ENCODE measurements around the gene HSPA12A.

The HSPA12A gene

DNA sequence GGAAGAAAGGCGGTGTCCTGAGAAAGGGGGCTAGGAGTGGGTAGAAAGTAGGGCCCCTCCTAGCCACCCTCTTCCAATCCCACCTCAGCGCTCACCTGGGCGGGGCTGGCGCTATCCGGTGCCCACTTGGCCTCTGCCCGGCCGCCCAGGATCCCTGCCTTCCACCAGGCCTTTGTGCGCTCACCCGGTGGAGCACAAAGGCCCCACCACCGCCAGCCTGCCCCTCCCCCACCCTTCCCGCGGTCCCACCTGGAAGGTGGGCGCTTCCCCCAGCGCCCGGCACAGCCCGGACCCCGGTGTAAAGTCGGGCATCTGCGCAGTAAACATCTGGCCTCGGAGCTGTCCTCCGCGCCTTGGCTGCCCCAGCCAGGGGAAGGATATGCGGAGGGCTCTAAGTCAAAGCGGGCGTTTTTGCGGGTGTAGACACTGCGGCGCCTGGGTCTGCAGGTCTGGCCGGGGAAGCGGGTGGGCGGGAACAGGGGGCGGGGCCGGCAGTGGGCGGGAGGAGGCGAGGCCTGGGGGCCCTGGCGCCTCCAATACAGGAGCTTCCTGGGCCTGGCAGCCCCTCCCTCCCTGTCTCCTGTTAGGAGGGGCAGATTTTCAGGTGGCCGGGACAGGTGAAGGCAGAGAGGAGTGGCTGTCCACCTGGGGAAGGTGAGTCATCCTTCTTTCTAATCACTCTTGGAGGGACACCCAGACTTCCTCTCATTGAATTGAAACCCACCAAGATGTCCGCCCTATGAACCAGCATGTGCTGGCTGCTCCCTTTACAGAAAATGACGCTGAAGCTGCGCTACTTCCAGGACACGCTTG, 72.3 kb downstream of the HSPA12A start:
- in situ Hi-C loops (cut with MboI; ENCODE audit: low sequenced_read_pairs), result no loop called here

DNA sequence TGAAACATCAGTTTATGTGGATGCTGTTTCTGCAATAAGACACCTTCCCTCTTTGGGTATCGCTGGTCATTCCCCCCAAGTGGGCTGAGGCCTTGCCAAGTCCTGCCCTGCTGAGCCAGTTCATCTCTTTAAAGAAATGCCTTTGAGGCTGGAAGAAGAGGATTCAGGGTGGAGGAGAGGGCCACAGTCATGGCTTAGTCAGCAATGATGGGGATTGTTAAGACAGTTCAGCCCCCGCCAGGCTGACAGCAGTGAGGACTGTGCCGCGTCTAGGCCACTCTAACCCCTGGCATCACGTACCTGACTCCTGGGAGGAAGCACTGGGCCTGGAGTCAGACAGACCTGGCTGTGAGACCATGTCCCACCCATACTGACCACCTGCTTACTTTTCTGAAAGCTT, 73.3 kb downstream of the HSPA12A start:
- in situ Hi-C loops (cut with MboI; ENCODE audit: low sequenced_read_pairs), result no loop called here

GRCh38 chr10:116668446-116668845, 73.9 kb downstream of the HSPA12A start:
- in situ Hi-C loops (cut with MboI; ENCODE audit: low sequenced_read_pairs), result no loop called here

DNA sequence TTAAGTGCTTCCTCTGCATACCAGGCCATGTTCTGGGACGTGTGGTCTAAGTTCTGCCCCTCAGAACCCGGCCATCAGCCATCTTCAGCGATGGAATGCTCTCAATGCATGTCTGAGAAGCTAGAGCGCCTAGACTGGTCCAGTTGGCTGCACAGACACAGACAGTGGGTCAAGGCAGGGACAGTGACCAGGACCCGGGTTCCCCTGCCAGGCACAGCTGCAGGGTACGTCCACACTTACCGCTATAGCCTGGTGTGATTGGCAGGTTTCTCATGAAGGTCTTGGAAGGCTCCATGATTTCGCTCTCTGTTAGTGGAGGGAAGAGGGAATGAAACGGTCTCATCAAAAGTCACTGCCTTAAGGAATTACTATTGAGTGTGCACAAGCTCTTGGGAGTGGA, 74.3 kb downstream of the HSPA12A start:
- in situ Hi-C loops (cut with MboI; ENCODE audit: low sequenced_read_pairs), result no loop called here

DNA sequence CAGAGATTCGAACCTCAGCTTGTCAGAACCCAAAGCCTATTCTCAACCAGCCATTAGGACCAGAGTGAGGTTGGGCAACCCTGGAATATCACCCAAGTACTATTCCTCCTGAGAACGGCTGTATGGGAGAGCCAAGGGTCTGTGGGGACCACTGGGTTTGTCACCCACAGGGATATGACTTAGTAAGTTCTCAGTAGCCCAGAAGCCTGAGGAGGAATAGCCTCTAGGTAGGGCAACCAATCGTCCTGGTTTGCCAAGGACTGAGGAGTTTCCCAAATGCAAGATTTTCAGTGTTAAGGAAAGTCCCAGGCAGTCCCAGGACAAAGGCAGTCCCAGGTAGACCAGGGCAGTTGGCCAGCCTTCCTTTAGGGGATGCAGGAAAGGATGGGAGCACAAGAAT, 74.9 kb downstream of the HSPA12A start:
- in situ Hi-C loops (cut with MboI; ENCODE audit: low sequenced_read_pairs), result no loop called here

DNA sequence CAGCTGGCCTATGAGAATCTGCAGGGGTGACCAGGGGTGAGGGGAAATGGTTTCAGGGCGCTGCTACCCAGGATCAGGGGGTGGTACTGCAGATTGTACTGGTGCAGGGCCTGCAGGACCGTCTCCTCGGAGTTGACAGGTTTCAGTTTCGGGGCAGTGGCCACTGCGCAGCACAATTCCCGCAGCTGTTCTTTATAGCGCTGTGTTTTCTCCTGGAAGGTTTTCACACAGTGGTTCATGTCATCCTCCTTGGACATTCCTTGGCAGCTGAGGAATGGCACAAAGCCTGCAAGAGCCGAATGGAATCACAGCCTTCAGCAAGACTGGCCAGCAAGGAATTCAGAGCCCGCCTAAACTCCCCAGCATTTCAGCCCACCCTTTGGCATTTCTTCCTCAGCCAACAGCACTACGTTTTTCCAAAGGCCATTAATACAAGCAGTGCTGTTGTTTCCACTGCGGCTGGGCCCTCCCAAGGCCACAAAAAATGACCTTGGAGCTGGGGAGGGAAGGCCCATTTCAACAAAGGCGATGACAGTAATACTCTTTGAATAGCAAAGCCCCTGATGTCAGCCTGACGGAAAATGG, 76.7 kb downstream of the HSPA12A start:
- in situ Hi-C loops (cut with MboI; ENCODE audit: low sequenced_read_pairs), result no loop called here

DNA sequence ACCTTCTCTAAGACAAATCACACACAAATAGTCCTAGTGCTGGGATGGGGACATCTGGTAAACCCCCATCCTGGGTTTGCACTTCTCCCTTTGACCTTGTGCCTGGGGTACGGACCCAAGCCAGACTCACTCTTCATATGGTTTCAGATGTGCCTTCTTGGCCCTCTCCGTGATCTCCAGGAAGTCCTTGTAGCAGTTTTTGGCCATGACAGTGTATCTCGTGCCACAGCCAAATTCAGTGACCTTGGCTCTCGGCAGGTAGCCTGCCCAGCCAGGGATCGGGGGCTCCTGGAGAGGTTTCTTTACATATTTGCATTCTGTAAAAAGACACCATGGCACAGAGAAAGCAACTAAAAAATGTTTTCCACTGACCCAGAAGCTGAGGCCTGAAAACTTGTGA, 77.7 kb downstream of the HSPA12A start:
- in situ Hi-C loops (cut with MboI; ENCODE audit: low sequenced_read_pairs), result no loop called here

GRCh38 chr10:116663342-116663741, 79.0 kb downstream of the HSPA12A start:
- in situ Hi-C loops (cut with MboI; ENCODE audit: low sequenced_read_pairs), result no loop called here

- in situ Hi-C loops (cut with MboI; ENCODE audit: low sequenced_read_pairs), result no loop called here
Observed at GRCh38 chr10:116660860-116661259, 81.5 kb downstream of the HSPA12A start.

GRCh38 chr10:116659049-116659670, 83.2 kb downstream of the HSPA12A start:
- in situ Hi-C loops (cut with MboI; ENCODE audit: low sequenced_read_pairs), result no loop called here

- in situ Hi-C loops (cut with MboI; ENCODE audit: low sequenced_read_pairs), result no loop called here
Observed at GRCh38 chr10:116657863-116658551, 84.4 kb downstream of the HSPA12A start.

DNA sequence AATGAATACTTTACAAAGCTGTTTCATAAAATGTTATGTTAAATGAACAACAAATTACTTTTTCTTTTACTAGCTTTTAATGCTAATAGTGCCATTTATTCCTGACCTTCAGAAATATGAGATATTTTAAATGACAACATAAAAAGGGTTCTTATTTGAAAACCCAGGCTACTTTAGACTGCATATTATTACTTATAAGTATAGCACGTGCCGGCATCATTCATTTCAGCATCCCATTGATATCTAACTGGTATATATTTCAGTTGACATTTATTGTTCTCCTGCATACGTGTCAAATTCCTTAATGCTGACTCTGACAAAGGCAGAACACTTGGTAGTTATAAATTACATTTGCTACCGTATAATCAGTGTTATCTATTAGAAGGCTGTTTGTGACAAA, 86.3 kb downstream of the HSPA12A start:
- in situ Hi-C loops (cut with MboI; ENCODE audit: low sequenced_read_pairs), result no loop called here

- in situ Hi-C loops (cut with MboI; ENCODE audit: low sequenced_read_pairs), result no loop called here
Observed at GRCh38 chr10:116655568-116655967, 86.8 kb downstream of the HSPA12A start.

GRCh38 chr10:116654816-116655215, 87.5 kb downstream of the HSPA12A start:
- in situ Hi-C loops (cut with MboI; ENCODE audit: low sequenced_read_pairs), result no loop called here

DNA sequence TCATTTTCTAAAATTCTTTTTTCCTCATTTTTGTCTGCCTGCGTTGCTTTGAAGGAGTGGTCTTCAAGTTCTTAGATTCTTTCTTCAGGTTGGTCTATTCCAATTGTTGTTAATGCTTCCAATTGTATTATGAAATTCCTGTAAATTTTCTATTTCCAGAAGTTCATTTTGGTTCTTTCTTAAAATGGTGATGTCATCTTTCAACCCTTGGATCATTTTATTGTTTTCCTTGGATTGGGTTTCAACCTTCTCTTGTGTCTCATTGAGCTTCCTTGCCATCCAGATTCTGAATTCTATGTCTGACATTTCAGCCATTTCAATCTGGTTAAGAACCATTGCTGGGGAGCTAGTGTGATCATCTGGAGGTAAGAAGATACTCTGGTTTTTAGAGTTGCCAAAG, 88.5 kb downstream of the HSPA12A start:
- in situ Hi-C loops (cut with MboI; ENCODE audit: low sequenced_read_pairs), result no loop called here

DNA sequence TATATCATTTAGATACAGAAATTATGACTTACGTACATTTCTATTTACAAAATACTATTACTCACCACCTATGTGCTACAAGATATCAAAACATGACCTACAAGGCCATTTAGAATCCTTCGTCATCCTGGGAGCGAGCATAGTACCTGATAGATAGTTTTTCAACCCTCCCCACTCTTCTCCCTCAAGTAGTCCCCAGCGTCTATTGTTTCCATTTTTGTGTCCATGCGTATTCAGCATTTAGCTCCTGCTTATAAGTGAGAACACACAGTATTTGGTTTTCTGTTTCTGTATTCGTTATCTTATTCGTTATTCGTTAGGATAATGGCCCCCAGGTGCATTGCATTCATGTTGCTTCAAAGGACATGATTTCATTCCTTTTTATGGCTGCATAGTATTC, 93.5 kb downstream of the HSPA12A start:
- in situ Hi-C loops (cut with MboI; ENCODE audit: low sequenced_read_pairs), result no loop called here

DNA sequence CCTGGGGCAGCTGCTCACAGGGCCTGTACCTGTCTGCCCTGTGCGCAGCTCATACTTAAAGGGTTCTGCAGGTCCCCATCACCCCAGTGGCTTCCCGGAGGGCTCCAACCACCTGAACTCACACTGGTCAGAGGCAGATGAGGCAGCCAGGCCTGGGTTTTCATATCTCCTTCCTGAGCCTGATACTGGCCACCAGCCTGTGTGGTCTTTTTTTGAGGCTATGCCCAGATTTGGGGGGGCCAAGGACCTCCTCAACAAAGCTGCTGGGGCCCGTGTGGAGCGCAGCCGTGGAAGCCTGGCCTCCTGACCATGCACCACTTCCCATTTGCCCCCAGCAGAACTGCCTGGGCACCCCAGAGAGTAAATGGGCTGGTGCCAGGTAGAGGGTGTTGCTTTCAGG, 95.9 kb downstream of the HSPA12A start:
- in situ Hi-C loops (cut with MboI; ENCODE audit: low sequenced_read_pairs), result no loop called here

- in situ Hi-C loops (cut with MboI; ENCODE audit: low sequenced_read_pairs), result no loop called here
Observed at GRCh38 chr10:116637830-116638229, 104.5 kb downstream of the HSPA12A start.

- in situ Hi-C loops (cut with MboI; ENCODE audit: low sequenced_read_pairs), result no loop called here
Observed at GRCh38 chr10:116636976-116637375, 105.4 kb downstream of the HSPA12A start.

DNA sequence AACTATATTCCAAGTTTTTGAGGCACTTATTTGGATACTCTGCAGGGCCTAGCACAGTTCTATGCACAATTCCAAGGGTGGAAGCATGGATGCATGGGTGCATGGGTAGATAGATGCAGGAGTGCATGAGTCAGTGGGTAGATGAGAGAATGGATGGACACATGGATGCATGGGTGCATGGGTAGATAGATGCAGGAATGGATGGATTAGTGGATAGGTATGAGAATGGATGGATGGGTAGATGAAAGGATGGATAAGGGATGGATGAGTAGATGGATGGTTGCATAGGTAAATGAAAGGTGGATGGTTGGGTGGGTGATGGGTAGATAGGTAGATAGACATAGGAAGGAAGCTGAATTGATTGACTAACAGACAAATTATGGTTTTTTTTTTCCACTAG, 106.0 kb downstream of the HSPA12A start:
- in situ Hi-C loops (cut with MboI; ENCODE audit: low sequenced_read_pairs), result no loop called here

DNA sequence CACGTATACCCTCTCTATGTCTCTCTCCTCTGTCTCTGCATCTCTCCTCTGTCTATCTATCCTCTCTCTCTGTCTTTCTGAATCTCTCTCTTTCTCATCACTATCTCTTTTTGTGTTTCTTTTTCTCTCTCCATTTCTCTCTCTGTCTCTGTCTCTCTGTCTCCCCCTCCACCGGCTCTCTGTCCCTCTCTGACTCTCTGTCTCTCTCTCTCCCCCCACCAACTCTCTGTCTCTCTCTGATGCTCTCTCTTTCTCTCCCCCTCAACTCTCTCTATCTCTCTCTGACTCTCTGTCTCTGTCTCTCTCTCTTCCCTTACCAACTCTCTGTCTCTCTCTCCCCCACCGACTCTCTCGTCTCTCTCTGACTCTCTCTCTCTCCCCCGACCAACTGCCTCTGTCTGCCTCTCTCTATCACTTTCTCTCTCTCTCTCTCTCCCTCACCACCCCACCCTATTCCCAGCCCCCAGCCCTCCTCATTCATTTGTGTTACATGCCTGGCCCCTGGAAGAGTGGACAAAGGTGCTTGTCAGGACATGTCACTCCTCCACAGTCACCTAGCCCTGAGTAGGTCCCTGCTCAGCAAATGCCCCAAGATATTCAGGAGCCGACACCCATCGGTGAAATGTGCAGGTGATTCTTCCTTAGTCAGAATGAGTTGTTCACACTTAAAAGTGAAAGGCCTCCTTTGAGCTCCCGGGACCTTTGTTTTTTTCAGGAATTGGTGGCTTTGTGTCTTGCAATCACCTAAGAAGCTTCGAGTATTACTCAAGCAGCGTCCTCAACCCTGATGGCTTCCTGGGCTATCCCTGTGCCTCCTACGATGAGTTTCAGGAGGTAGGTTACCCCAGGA, 108.0 kb downstream of the HSPA12A start:
- in situ Hi-C loops (cut with MboI; ENCODE audit: low sequenced_read_pairs), result no loop called here

Measured in HL-60/S4 (cell line).